Liver (tissue), 9 donors: ENCODE results near the gene MCTP1. TPM values are rescaled to one million over a fixed set of nuclear protein-coding genes. Genes with fewer than 3 reads are reported as not detected.

ENCODE experiments used
- DNase-seq: peaks from one replicate; pipeline ENCODE4 v3.0.0-alpha.2; 2017; ENCODE audit warnings: low spot score
- H3K27ac ChIP-seq, 2 donors: one replicate each; pipeline ENCODE4 v1.7.0; 2013; ENCODE audit warnings: inconsistent platforms in 2 of 2, low read length in 2 of 2, control low read depth in 1 of 2, low read depth in 1 of 2, mild to moderate bottlenecking in 1 of 2
- H3K27me3 ChIP-seq, 4 donors: one replicate each; pipeline versions ENCODE4 v1.6.1 to v1.7.0; 2013; ENCODE audit warnings: low read length in 3 of 4, inconsistent platforms in 1 of 4, mild to moderate bottlenecking in 1 of 4, moderate library complexity in 1 of 4; ENCODE audit not compliant: control insufficient read depth in 4 of 4, insufficient read depth in 4 of 4
- H3K36me3 ChIP-seq, 4 donors: one replicate each; pipeline versions ENCODE4 v1.6.1 to v1.7.0; 2013; ENCODE audit warnings: low read length in 3 of 4, mild to moderate bottlenecking in 3 of 4, low read depth in 1 of 4, moderate library complexity in 1 of 4; ENCODE audit not compliant: control insufficient read depth in 4 of 4, insufficient read depth in 3 of 4
- H3K4me1 ChIP-seq, 4 donors: one replicate each; pipeline versions ENCODE4 v1.6.1 to v1.7.0; 2013; ENCODE audit warnings: low read length in 3 of 4, mild to moderate bottlenecking in 3 of 4, moderate library complexity in 1 of 4; ENCODE audit not compliant: control insufficient read depth in 4 of 4, insufficient read depth in 4 of 4
- H3K4me3 ChIP-seq, 3 donors: one replicate each; pipeline versions ENCODE4 v1.6.1 to v1.7.0; 2013; ENCODE audit warnings: low read length in 3 of 3, control low read depth in 1 of 3, low read depth in 1 of 3, mild to moderate bottlenecking in 1 of 3
- H3K9ac ChIP-seq, 2 donors: one replicate each; pipeline ENCODE4 v1.7.0; 2013; ENCODE audit warnings: low read length in 2 of 2, mild to moderate bottlenecking in 2 of 2, moderate library complexity in 2 of 2, control low read depth in 1 of 2, low read depth in 1 of 2
- H3K9me3 ChIP-seq, 4 donors: one replicate each; pipeline versions ENCODE4 v1.6.1 to v1.7.0; 2013; ENCODE audit warnings: low read length in 3 of 4; ENCODE audit not compliant: control insufficient read depth in 4 of 4
- ATF3 ChIP-seq: IDR thresholded peaks from 2 replicates; pipeline ENCODE4 v1.6.1; 2016; ENCODE audit warnings: antibody characterized with exemption
- EGR1 ChIP-seq, 2 donors: IDR thresholded peaks; 2 replicates each; pipeline ENCODE4 v1.6.1; 2016 to 2018; ENCODE audit warnings: antibody characterized with exemption in 2 of 2, low read depth in 2 of 2
- FOXA1 ChIP-seq: IDR thresholded peaks from 2 replicates; pipeline ENCODE4 v1.6.1; 2016; ENCODE audit warnings: antibody characterized with exemption
- FOXA2 ChIP-seq: IDR thresholded peaks from 2 replicates; pipeline ENCODE4 v1.6.1; 2016; ENCODE audit warnings: antibody characterized with exemption
- GABPA ChIP-seq, 2 donors: IDR thresholded peaks in 1 of 2; conservative IDR thresholded peaks in 1 of 2; 2 replicates each; pipeline ENCODE4 v1.6.1; 2016; ENCODE audit warnings: antibody characterized with exemption in 2 of 2, mild to moderate bottlenecking in 1 of 2, moderate library complexity in 1 of 2
- HNF4A ChIP-seq, 2 donors: conservative IDR thresholded peaks; 2 replicates each; pipeline ENCODE4 v1.6.1; 2016; ENCODE audit warnings: antibody characterized with exemption in 2 of 2, mild to moderate bottlenecking in 2 of 2
- HNF4G ChIP-seq: IDR thresholded peaks from 2 replicates; pipeline ENCODE4 v1.6.1; 2016; ENCODE audit warnings: antibody characterized with exemption
- JUND ChIP-seq, 2 donors: IDR thresholded peaks; 2 replicates each; pipeline ENCODE4 v1.6.1; 2016; ENCODE audit warnings: antibody characterized with exemption in 2 of 2
- NR2F2 ChIP-seq: IDR thresholded peaks from 2 replicates; pipeline ENCODE4 v1.6.1; 2016; ENCODE audit warnings: antibody characterized with exemption
- RAD21 ChIP-seq, 2 donors: IDR thresholded peaks; 2 replicates each; pipeline ENCODE4 v1.6.1; 2016; ENCODE audit warnings: antibody characterized with exemption in 2 of 2, mild to moderate bottlenecking in 2 of 2
- RXRA ChIP-seq, 2 donors: IDR thresholded peaks; 2 replicates each; pipeline ENCODE4 v1.6.1; 2017 to 2018; ENCODE audit warnings: antibody characterized with exemption in 2 of 2, mild to moderate bottlenecking in 1 of 2
- SP1 ChIP-seq: IDR thresholded peaks from 2 replicates; pipeline ENCODE4 v1.6.1; 2018; ENCODE audit warnings: antibody characterized with exemption, mild to moderate bottlenecking
- TAF1 ChIP-seq: conservative IDR thresholded peaks from 2 replicates; pipeline ENCODE4 v1.6.1; 2016; ENCODE audit warnings: antibody characterized with exemption, mild to moderate bottlenecking
- YY1 ChIP-seq: IDR thresholded peaks from 2 replicates; pipeline ENCODE4 v1.6.1; 2016; ENCODE audit warnings: antibody characterized with exemption, mild to moderate bottlenecking
- WGBS: extraction: QIAGEN DNeasy Blood & Tissue Kit; methylation state at CpG from one replicate; pipeline ENCODE4 v1.1.7; 2013; 5-methylcytosine and 5-hydroxymethylcytosine counted together
- polyA plus RNA-seq, 2 donors: library from polyadenylated mRNA; stranded (reverse) in 1 of 2; unstranded in 1 of 2; fragments of 200-250 nt in 1 of 2; fragments of >200 nt in 1 of 2; fragmentation: Nextera tagmentation in 1 of 2; extraction: Ambion mirVana in 1 of 2; gene quantifications; one replicate each; pipeline versions ENCODE4 v1.2.1 to v1.2.3, GENCODE V29; 2013 to 2015
- total RNA-seq, 2 donors: library from RNA; depleted of rRNA; stranded (reverse); fragments of >200 nt; gene quantifications; one replicate each; pipeline ENCODE4 v1.2.3, GENCODE V29; 2014
- TF ChIP-seq, protein P1 (sequence below): IDR thresholded peaks from 2 replicates; pipeline ENCODE4 v1.6.1; 2016; ENCODE audit warnings: antibody characterized with exemption
- TF ChIP-seq, protein P2 (sequence below): IDR thresholded peaks from 2 replicates; pipeline ENCODE4 v1.6.1; 2016; ENCODE audit warnings: antibody characterized with exemption, mild to moderate bottlenecking
- TF ChIP-seq, protein P3 (sequence below): fragments of 150-350 bp; IDR thresholded peaks from 2 replicates; pipeline ENCODE4 v1.5.1; 2017; ENCODE audit warnings: improper control_type of control experiment, low read depth, low read length; ENCODE audit not compliant: missing input control
- TF ChIP-seq, protein P4 (sequence below): IDR thresholded peaks from 2 replicates; pipeline ENCODE4 v1.6.1; 2016; ENCODE audit warnings: antibody characterized with exemption
- donor health status: healthy.
- donor health status: healthy.
- donor health status: healthy.
- donor health status: healthy.
- donor health status: healthy.

The MCTP1 gene
- total and polyA plus RNA-seq, 4 donors = 0.67 to 7.6 (median 4.3) TPM

DNA sequence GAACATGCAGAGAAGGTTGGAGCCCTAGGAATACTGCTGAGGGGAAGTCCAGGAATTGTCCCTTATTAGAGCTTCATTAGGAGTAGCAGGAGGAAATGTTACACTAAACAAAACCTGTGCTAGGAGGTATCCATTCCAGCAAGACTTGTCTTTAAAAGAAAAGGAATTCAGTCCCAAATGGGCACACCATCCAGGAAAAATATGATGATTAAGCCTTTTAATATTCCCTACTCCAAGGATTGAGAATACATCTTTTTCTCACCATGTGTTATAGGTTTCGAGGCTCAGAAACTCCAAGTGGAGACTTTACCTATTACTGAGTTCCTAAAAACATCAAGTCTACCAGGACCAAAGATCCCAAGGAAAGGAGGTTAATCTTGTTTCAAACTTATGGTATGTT lies 179.3 kb downstream of the MCTP1 start:
- no peak for DNase-seq
- Histone ChIP-seq H3K36me3 (no peaks in the 10 kb centered on the region), H3K4me3 (no peak overlapping the region), H3K9ac (no peak overlapping the region), H3K27ac (no peak overlapping the region), H3K27me3 (peaks cover 0 to 3% (median 0%) of the 10 kb centered on the region in 4 donors), H3K4me1 (no peaks in the 10 kb centered on the region), H3K9me3 (no peaks in the 10 kb centered on the region)
- TF ChIP-seq NR2F2 = no peak
- TF ChIP-seq SP1 = no peak
- no peak for TF ChIP-seq RXRA (IDR thresholded peaks at IDR 0.05)
- no peak for TF ChIP-seq HNF4G
- no peak for TF ChIP-seq ATF3
- no peak for TF ChIP-seq JUND (IDR thresholded peaks at IDR 0.05)
- TF ChIP-seq EGR1 (IDR thresholded peaks at IDR 0.05; ENCODE audit: low read depth in 2 of 2) = no peak
- TF ChIP-seq, protein P1, sequence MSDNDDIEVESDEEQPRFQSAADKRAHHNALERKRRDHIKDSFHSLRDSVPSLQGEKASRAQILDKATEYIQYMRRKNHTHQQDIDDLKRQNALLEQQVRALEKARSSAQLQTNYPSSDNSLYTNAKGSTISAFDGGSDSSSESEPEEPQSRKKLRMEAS = no peak
- no peak for TF ChIP-seq FOXA2
- TF ChIP-seq, protein P2, sequence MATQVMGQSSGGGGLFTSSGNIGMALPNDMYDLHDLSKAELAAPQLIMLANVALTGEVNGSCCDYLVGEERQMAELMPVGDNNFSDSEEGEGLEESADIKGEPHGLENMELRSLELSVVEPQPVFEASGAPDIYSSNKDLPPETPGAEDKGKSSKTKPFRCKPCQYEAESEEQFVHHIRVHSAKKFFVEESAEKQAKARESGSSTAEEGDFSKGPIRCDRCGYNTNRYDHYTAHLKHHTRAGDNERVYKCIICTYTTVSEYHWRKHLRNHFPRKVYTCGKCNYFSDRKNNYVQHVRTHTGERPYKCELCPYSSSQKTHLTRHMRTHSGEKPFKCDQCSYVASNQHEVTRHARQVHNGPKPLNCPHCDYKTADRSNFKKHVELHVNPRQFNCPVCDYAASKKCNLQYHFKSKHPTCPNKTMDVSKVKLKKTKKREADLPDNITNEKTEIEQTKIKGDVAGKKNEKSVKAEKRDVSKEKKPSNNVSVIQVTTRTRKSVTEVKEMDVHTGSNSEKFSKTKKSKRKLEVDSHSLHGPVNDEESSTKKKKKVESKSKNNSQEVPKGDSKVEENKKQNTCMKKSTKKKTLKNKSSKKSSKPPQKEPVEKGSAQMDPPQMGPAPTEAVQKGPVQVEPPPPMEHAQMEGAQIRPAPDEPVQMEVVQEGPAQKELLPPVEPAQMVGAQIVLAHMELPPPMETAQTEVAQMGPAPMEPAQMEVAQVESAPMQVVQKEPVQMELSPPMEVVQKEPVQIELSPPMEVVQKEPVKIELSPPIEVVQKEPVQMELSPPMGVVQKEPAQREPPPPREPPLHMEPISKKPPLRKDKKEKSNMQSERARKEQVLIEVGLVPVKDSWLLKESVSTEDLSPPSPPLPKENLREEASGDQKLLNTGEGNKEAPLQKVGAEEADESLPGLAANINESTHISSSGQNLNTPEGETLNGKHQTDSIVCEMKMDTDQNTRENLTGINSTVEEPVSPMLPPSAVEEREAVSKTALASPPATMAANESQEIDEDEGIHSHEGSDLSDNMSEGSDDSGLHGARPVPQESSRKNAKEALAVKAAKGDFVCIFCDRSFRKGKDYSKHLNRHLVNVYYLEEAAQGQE = no peak
- no peak for TF ChIP-seq HNF4A (conservative IDR thresholded peaks at IDR 0.05)
- no peak for TF ChIP-seq RAD21 (IDR thresholded peaks at IDR 0.05)
- TF ChIP-seq FOXA1 = no peak
- no peak for TF ChIP-seq GABPA (IDR thresholded peaks at IDR 0.05 in 1 of 2, conservative IDR thresholded peaks at IDR 0.05 in 1 of 2)
- TF ChIP-seq, protein P3, sequence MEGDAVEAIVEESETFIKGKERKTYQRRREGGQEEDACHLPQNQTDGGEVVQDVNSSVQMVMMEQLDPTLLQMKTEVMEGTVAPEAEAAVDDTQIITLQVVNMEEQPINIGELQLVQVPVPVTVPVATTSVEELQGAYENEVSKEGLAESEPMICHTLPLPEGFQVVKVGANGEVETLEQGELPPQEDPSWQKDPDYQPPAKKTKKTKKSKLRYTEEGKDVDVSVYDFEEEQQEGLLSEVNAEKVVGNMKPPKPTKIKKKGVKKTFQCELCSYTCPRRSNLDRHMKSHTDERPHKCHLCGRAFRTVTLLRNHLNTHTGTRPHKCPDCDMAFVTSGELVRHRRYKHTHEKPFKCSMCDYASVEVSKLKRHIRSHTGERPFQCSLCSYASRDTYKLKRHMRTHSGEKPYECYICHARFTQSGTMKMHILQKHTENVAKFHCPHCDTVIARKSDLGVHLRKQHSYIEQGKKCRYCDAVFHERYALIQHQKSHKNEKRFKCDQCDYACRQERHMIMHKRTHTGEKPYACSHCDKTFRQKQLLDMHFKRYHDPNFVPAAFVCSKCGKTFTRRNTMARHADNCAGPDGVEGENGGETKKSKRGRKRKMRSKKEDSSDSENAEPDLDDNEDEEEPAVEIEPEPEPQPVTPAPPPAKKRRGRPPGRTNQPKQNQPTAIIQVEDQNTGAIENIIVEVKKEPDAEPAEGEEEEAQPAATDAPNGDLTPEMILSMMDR = no peak
- no peak for TF ChIP-seq TAF1
- TF ChIP-seq YY1 = no peak
- TF ChIP-seq, protein P4, sequence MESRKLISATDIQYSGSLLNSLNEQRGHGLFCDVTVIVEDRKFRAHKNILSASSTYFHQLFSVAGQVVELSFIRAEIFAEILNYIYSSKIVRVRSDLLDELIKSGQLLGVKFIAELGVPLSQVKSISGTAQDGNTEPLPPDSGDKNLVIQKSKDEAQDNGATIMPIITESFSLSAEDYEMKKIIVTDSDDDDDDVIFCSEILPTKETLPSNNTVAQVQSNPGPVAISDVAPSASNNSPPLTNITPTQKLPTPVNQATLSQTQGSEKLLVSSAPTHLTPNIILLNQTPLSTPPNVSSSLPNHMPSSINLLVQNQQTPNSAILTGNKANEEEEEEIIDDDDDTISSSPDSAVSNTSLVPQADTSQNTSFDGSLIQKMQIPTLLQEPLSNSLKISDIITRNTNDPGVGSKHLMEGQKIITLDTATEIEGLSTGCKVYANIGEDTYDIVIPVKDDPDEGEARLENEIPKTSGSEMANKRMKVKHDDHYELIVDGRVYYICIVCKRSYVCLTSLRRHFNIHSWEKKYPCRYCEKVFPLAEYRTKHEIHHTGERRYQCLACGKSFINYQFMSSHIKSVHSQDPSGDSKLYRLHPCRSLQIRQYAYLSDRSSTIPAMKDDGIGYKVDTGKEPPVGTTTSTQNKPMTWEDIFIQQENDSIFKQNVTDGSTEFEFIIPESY = no peak
- 84% methylated on average over 1 of the region's 1 CpG for whole genome bisulfite sequencing
